Activated CD4-positive, CD25-positive, alpha-beta regulatory T cell treated with anti-CD3 and anti-CD28 coated beads, Interleukin-2, amount 50 U/mL, for 16 hours (primary cell): Measurements from ENCODE around the gene AFF3.
"Not testable (repeated sequence)": the region's sequence is repeated elsewhere in the genome, so short reads cannot be mapped to it uniquely, and the experiment has no call there.

Experiments
- DNase-seq: peaks from one replicate; pipeline ENCODE4 v3.0.0-alpha.2; 2020; ENCODE audit warnings: low read depth, low spot score

Gene AFF3

DNA sequence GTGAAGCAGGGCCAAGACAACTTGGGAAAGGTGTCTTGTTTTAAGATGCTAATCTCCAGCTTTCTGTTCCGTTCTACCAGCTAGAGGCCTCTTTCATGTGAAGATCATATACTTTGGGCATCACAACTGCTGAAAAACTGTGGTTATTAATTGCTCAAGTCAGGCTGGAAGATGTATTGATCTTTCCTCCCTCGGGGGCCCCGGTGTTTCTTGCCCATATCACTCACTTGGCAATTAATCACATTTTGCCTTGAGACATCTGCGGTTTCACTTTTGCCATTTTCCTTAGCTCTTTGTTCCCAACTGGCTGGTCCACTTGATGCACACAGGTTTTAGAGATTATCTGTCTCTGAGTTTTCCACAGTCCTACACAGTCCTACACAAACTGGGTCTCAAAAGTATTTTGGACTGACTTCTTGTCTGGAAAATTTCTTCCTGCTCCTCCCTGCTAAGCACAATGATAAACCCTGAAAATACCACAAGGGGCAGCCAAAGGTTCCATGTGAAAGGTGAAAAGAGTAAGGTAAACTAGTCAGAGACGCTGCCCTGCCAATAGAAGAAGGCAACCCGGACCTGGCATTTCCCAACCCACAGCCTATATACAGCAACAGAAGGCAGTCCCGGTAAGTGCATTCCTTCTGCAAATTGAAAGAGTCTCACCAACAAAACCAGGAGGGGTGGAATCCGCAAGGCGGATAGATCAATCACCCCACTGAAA lies 181.0 kb downstream of the AFF3 start:
- no peak for DNase-seq

DNA sequence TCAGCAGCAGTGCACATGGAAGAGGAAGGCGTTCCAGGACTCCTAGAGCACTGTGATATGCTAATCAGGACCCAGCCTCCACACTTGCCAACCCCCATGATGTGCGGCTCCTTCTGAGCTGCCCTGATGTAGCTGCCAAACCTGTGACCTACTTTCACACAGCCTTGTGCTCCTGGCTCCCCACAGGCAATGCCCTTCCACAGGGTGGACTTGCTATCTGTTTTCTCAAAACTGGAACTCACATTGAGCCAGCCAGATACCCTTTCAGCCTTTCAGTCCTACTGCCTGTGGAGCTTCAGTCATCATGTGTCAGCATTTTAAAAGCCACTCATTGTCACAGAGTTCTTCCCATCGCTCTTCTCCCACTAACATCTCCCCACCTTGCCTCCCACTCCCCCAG lies 181.6 kb downstream of the AFF3 start:
- DNase-seq = no peak

DNA sequence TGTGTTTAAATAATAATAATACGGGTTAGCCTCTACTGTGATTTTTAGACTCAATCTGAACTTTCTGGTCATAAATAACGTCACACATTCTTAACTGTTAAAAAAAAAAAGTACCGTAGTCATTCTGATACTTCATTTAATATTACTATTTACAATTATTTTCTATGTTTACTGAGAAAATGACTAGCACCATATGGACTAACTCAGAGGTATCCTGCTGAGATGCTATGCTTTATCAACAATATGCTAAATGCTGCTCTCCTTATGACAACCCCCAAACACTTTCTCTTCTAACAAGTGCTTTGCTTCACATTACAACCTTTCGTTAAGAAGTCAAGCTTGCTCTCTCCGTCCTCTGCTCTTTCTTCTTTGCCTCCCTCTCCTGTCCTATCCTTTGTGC lies 182.1 kb downstream of the AFF3 start:
- DNase-seq = no peak

DNA sequence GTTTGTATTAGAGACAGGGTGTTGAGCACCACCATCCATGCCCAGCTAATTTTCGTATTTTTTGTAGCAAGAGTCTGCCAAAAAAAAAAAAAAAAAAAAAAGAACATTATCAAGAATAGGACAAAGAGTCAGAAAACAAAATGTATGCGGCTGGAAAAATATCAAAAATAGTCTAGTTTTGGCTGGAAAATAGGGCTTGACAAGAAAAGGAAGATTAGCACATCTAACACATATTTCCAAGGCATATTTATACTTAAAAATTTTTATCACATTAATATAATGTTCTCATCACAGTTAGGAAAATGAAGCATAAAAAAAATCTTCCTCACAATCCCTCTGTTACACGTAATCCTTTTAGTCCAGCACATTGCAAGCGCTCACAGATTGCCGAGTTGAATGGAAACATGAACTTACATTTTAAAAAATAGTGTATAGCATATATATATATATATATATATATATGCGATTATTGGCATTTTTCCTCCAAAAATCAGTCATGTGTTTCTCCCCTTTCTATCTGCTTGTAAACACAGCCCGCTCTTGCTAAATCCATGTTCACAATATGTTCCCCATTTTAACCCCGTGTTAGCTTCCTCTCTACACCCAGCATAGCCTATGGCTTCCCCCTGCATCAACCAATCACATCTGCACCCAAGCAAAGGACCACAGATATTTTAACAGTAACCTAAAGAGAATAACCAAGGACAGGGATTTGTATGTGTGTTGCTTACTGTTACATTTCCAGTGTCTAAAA lies 183.0 kb downstream of the AFF3 start:
- DNase-seq = no peak

DNA sequence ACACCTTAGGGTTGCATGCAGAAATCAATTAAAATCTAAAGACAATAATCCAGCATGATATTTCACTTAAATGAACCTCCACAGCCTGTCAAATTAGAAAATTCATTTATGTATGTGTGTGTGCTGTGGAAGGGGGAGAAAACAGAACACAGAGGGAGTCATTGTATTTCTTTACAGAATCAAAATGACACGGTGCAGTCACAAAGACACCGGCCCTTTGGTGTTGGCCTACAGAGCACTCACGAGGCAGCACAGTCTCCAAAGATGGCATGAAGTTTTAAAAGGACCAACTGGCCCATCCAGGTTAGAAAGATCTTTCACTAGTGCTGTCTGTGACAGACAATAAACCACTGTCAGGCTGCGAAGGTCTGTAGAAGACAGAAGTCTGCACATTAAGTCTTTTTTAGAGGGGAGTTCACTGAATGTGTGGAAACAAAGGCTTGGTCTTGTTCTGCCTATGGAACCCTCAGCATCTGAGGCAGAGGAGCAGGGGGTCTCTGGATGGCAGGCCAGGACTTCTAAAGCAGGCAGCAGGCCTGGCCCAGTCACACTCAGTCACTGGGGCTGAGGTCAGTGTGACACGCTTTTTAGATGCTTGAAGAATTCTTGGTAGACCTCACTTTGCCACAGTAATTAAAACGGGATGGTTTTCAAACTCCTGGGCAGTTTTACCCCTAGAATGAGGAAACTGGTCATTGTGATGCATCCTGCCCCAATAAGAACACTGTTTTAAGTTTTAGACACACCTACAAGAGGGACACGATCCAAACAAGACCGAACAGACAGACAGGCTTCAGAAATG lies 184.9 kb downstream of the AFF3 start:
- DNase-seq = no peak

DNA sequence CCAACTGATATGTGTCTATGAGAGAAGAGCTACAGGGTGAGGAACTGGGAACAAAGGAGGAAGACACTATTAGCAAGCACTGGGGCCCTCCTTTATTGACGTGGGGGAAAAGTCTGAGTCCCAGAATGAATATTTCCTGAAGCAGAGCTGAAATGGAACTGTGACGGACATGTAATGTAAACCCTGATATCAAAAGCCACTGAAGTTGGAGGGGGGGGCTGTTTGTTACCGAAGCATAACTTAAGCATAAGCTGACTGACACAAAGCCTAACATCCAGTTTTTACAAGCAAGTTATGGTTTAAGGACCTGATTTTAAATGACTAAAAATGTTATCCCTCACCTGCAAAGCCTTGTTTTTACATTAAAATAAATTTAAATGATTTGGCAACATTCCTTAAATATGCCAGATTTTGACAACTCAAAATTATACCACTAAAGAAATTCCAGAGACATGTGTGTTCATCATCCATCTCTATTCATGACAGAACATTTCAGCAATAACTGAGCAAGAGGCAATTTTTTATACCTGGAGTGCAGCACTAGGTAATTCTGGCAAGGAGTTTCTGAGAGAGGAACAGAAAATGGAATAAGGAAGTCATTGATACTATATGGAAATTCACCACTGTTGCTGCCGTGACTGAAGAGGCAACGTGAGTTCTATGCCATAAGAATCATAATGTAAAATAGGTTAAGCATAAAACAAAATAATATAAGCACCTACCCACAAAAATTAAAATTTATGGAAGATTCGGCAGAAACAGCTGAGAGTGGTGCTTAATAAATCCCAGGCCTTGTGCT lies 186.0 kb downstream of the AFF3 start:
- DNase-seq = no peak

DNA sequence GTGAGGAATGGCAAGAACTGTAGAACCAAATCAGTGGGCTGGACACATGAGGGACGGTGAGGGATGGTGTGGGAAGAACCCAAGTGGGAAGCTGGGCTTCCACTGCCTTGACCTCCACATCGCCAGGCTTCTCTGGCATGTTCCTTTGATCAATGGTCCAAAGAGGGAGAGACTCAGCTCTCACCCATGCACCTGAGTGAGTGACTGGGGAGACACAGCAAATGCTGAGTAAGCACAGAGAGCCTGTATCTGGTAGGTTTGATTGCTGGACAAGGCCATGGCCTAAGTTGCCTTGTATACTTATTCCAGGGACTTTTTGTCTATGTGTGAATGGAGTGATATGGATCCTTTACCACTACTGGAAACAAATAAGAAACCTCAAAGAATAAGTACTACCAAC lies 188.6 kb downstream of the AFF3 start:
- DNase-seq = no peak

DNA sequence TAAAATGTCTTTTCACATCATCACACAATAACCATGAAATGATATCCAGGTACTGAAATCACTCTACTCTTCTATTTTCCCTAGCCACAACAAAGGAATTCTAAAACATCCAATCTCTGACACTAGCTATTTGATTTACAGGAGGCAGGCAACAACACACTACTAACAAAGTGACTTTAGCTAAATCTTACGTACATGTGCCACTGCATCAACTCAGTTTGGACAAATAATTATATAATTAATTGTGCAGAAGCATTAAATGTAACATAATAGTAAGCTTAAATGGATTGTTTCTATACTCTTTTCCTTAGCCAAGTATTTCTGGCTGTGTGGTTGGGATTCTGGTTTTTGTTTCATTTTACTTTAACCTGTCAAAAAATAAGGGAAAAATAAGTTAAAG lies 192.4 kb downstream of the AFF3 start:
- DNase-seq = no peak

DNA sequence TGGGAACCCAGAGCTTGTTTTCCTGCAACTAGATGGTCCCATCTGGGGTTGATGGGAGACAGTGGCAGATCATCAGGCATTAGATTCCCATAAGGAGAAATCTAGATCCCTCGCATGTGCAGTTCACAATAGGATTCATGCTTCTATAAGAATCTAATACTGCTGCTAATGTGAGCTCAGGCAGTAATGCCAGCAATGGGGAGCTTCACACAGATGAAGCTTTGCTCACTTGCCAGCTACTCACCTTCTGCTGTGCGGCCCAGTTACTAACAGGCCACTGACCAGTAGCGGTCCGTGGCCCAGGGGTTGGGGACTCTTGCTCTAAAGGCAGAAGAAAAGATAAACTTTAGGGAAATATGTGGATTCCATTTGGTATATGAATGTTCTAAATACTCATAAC lies 192.9 kb downstream of the AFF3 start:
- no peak for DNase-seq

DNA sequence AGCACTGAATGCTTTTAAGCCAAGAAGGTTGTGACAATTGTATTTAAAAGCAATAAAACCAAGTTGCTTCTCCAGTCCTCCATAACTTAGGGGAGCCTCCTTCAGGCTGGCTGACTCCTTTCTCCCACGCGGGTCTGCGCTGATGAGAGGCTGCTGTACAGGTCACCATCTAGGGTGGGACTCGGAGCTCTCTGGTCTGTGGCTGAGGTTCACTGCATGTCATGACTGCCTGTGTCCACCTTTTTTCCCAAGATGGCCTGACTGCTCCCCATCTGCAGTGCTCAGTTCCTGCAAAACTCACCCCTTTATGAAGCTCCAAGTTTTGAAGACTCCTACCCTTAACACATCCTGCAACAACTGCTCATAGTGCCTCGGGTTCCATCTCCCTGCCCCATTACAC lies 194.4 kb downstream of the AFF3 start:
- DNase-seq = no peak

DNA sequence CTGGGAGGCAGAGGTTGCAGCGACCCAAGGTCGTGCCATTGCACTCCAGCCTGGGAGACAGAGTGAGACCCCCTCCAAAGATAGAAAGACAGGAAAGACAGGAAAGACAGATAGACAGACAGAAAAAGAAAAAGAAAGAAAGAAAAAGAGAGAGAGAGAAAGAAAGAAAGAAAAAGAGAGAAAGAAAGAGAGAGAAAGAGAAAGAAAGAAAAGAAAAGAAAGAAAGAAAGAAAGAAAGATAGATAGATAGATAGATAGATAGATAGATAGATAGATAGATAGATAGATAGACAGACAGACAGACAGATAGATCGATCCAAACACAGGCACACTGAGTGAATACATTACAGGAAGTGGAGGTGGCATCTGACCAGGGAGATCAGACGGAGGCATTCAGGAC lies 195.0 kb downstream of the AFF3 start:
- DNase-seq = not testable (repeated sequence)

DNA sequence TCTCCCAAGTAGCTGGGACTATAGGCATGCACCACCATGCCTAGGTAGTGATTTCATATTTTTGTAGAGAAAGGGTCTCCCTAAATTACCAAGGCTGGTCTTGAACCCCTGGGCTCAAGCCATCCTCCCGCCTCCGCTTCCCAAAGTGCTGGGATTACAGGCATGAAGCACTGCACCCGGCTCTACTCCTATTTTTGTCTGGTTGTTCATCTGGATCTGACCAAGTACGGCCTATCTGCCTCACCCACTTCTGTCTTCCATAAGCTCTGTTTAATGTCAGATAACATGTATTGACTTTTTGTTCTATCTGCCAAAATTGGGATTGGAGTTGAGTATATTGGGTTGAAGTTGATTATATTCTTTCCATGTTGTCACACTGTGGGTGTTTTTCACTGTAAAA lies 198.4 kb downstream of the AFF3 start:
- no peak for DNase-seq

DNA sequence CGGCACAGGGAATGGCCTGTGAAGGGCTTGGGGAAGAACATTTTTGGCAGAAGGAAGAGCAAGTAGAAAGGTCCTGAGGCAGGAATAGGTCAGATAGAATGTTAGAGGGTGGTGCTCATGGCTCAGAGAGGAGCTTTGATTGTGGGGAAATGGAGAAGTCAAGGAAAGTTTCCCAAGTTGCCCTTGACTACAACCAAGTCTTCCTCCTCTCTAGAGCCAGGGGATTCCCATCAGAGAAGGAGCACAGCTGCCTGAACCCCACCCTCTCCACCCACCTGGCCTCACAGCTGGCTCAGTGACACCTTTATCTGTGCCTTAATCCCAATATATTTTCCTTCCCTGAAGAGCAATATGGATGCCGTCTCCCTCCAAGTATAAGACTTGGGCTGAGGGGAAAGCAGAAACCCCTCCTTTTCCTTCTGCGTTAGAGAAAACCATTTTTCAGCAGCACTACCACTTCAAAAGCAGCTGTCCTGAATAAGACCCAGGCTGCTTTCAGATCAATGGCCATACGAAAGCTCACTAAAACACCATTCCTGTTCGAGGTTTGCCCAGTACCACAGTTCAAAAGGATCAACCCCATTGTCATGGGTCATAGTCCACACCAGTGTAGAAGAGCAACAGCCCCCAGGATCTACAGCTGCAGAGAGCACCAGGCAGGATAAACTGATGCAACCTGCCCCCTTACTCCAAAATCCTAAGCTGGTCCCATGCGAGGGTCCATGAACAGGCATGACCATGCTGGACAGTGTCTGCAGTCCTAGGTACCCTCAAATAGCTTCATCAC lies 199.6 kb downstream of the AFF3 start:
- DNase-seq = no peak

DNA sequence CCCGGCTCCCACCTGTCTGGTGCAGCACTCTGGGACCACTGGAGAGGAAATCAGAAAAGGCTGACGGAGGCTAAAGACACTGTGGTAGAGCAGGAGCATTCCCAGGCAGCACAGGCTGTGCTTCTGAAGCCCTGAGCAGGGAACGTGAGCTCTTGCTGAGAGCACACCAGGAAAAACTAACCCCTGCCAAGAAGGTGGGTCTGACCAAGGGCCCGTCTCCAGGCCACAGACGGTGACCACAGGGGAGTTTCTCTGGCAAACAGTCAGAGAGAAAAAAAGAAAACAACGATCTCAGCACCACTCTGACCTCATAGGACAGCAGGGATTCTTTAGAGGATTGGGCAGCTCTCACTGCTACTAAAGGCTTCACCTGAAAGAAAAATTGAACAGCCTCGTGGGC lies 201.4 kb downstream of the AFF3 start:
- DNase-seq = no peak

DNA sequence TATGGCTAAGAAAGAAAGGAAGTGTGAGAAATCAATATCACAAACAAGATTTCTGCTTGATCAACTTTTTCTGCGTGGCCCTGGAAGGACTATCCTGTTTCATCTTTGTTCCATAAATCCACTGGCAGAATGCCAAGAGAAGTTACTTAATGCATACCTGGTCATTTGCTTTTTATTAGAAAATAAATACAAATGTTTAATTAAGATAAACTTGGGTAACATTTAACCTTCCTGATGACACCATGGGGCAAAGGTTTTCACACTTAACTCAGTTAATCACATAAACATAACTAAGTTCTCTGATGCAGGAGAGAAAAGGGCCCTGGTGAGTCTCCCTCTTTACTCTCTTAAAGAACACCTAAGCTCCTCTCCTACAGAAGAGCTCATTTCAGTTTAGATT lies 203.3 kb downstream of the AFF3 start:
- no peak for DNase-seq

DNA sequence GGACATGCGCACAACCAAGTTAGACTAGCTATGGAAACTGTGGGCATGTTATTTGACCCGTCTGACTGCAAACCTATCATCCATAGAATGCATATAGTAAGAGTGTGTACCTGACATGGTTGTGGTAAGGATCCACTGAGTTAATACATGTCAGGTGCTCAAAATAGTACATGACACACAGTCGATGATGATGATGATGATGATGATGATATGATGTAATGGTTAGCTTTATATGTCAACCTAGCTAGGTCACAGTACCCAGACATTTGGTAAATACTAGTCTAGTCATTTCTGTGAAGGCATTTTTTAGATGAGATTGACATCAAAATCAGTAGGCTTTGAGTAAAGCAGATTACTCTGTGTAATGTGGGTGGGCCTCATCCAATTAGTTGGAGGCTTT lies 204.1 kb downstream of the AFF3 start:
- no peak for DNase-seq

DNA sequence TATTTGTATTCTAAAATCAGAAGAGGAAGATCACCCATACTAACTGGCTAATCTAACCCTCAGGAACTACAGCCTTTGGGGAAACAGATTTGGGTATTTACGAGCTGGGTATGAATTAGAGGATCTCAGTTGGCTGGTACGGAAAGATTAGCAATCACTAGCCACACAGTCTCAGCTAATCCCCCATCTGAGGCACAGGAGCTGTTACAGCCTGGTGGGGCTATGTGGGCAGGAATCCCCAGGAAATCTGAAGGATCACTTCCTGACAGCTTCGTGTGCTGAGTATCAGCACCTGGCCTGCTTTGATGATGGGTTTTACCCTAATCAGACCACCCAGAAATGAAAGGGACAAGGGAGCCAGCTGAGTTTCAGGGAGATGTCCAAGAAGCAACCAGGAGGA lies 206.3 kb downstream of the AFF3 start:
- DNase-seq = no peak

DNA sequence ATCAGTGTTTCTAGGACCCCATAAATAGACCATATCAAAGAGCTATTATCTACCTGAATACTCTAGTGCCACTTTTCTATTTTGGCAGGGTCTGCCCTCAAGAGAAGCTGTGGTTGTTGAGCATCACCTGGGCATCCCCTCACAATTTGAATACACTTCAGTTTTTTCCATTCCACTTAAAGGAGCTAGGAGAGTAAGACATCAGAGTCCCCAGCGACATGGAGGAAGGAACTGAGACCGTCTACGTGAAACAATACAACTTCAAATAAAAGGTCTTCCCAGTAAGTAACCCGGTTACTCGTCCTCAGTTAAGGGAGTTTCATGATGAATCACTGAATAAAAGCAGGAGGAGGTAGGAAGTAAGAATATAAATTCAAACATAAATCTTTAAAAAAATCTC lies 206.7 kb downstream of the AFF3 start:
- DNase-seq = no peak

DNA sequence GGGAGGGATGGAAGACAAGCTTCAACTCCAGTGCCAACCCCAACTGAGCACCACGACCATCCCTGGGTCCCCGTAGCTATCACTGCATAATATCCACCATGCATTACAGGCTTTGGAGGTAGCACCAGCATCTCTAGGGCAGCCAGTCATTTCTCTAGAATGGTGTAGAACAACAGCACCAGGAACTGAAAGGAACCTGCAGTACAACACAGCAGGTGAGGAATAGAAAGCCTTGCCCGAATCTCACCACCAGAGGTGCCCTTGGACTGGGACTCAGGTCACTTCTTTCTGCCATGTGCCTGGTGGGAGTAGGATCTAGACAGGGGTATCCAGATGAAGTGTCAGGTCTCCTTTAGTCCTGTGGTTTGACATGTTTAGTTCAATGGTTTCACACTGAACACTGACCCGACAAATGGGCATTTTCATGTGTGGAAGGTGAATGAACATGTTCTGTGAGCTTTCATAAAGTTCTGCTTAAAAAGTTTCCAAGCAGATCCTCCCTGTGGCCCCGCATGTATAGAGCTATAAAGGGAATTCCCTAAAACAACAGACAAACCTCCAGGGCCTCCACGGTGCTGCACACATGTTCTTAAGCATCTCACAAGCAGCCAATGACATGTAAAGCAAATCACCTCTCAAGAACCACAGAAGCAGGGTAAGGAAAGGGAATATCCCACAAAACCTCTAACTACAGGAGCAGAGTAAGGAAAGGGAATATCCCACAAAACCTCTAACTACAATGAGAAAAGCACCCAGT lies 208.3 kb downstream of the AFF3 start:
- DNase-seq = no peak

DNA sequence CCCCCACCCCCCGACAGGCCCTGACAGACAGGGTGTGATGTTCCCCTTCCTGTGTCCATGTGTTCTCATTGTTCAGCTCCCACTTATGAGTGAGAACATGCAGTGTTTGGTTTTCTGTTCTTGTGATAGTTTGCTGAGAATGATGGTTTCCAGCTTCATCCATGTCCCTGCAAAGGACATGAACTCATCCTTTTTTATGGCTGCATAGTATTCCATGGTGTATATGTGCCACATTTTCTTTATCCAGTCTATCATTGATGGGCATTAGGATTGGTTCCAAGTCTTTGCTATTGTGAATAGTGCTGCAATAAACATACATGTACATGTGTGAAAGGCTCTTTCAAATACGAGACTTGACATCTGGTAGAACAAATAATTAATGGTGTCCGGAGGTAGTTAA lies 208.9 kb downstream of the AFF3 start:
- not testable (repeated sequence) for DNase-seq
